Measurements from ENCODE around the gene NACC1. TPM values are rescaled to one million over a fixed set of nuclear protein-coding genes. Genes with fewer than 3 reads are reported as not detected.

Gene NACC1
- total and polyA plus RNA-seq, 2 of the 13 experiments (the other 11 are each of a cell fraction or from before 2014, with no cell fraction given) = 31.8 to 42.3 TPM

DNA sequence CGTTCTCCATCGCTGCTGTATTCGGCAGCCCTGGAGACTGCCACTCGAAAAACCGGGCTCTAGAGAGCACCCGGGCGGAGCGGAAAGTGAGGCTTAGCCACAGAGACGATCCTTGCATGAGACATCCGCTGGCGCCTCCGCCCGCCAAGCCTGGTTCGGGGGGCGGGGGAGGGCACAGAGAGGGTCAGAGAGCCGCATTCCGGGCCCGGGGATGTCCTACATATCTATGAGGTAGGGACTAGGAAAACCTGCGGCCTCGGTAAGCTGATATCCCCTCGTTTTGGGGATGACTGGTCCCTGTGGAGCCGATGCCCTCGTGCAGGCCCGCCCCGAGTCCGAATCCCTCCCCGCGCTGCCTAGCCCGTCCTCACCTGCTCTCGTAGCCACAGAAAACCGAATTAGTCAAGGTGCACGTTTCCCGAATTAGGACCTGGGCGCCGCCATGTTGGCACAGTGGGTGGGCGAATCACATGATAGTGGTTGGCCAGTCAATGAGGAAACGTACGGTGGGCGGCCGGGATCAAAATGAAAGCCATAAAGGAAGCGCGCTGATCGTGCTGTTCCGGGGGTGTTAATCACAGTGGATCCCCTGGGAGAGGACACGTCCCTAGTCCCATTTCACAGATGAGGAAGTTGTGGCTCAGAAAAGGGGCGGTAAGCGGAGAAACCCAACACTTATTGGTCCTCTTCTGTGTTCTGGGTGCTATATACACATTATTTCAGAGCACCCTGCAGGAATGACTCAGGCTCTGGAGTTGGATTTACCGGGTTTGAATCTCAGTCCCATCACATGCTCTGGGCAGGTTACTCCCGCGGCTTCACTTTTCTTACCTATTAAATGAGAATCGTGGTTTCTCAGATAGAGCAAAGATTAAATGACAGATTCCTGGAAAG is 1.5 kb upstream of the NACC1 start, which contains the start of gene TRMT1 (continued):
- no peak for TF ChIP-seq TCF7 (IDR thresholded peaks at IDR 0.05; ENCODE audit: low read depth)
- peak; percentile 99 for TF ChIP-seq YY1 (IDR thresholded peaks at IDR 0.05; ENCODE audit: insufficient read depth, insufficient replicate concordance, low read depth, low read length)
- TF ChIP-seq, protein P1, sequence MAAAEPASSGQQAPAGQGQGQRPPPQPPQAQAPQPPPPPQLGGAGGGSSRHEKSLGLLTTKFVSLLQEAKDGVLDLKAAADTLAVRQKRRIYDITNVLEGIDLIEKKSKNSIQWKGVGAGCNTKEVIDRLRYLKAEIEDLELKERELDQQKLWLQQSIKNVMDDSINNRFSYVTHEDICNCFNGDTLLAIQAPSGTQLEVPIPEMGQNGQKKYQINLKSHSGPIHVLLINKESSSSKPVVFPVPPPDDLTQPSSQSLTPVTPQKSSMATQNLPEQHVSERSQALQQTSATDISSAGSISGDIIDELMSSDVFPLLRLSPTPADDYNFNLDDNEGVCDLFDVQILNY (CRISPR knock-in tag; conservative IDR thresholded peaks at IDR 0.05) = 0 out of 2 replicates have a peak, but pooled peaks have one; percentile 22
- TF ChIP-seq MBD4 (IDR thresholded peaks at IDR 0.05; ENCODE audit: borderline replicate concordance, low read length) = no peak
- TF ChIP-seq JUNB (CRISPR knock-in tag; IDR thresholded peaks at IDR 0.05; ENCODE audit: borderline replicate concordance) = no peak
- peak; percentile 90 for TF ChIP-seq DMAP1 (CRISPR knock-in tag; IDR thresholded peaks at IDR 0.05)
- no peak; the same call in 1 of the 2 replicates for TF ChIP-seq WIZ (CRISPR knock-in tag; IDR thresholded peaks at IDR 0.05)
- TF ChIP-seq, protein P2, sequence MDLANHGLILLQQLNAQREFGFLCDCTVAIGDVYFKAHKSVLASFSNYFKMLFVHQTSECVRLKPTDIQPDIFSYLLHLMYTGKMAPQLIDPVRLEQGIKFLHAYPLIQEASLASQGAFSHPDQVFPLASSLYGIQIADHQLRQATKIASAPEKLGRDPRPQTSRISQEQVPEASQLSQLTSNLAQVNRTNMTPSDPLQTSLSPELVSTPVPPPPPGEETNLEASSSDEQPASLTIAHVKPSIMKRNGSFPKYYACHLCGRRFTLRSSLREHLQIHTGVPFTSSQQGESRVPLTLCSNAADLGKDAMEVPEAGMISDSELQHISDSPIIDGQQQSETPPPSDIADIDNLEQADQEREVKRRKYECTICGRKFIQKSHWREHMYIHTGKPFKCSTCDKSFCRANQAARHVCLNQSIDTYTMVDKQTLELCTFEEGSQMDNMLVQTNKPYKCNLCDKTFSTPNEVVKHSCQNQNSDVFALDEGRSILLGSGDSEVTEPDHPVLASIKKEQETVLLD (CRISPR knock-in tag; IDR thresholded peaks at IDR 0.05; ENCODE audit: low read depth) = no peak; the same call in 1 of the 2 replicates
- no peak for TF ChIP-seq TRIM24 (CRISPR knock-in tag; IDR thresholded peaks at IDR 0.05)
- TF ChIP-seq HDAC6 (IDR thresholded peaks at IDR 0.05; ENCODE audit: low read depth, low read length) = no peak
- TF ChIP-seq, protein P3, sequence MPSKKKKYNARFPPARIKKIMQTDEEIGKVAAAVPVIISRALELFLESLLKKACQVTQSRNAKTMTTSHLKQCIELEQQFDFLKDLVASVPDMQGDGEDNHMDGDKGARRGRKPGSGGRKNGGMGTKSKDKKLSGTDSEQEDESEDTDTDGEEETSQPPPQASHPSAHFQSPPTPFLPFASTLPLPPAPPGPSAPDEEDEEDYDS (CRISPR knock-in tag; IDR thresholded peaks at IDR 0.05) = no peak
- no peak for TF ChIP-seq ATF7 (IDR thresholded peaks at IDR 0.05)
- 0 out of 2 replicates have a peak, but pooled peaks have one; percentile 28 for TF ChIP-seq ATF7 (CRISPR knock-in tag; IDR thresholded peaks at IDR 0.05)
- TF ChIP-seq ZNF329 (CRISPR knock-in tag; IDR thresholded peaks at IDR 0.05; ENCODE audit: low read depth) = no peak
- no peak for TF ChIP-seq AGO2 (optimal IDR thresholded peaks at IDR 0.05; ENCODE audit: low read depth, low read length)
- no peak for TF ChIP-seq GABPA (IDR thresholded peaks at IDR 0.05; ENCODE audit: low read depth, low read length)
- peak; percentile 74 for TF ChIP-seq GABPA (CRISPR knock-in tag; IDR thresholded peaks at IDR 0.05; ENCODE audit: low read depth)
- 0 out of 2 replicates have a peak, but pooled peaks have one; percentile 31 for TF ChIP-seq REPIN1 (CRISPR knock-in tag; IDR thresholded peaks at IDR 0.05; ENCODE audit: borderline replicate concordance, low read depth)
- no peak for TF ChIP-seq ZNF552 (CRISPR knock-in tag; IDR thresholded peaks at IDR 0.05; ENCODE audit: borderline replicate concordance)
- TF ChIP-seq, protein P4, sequence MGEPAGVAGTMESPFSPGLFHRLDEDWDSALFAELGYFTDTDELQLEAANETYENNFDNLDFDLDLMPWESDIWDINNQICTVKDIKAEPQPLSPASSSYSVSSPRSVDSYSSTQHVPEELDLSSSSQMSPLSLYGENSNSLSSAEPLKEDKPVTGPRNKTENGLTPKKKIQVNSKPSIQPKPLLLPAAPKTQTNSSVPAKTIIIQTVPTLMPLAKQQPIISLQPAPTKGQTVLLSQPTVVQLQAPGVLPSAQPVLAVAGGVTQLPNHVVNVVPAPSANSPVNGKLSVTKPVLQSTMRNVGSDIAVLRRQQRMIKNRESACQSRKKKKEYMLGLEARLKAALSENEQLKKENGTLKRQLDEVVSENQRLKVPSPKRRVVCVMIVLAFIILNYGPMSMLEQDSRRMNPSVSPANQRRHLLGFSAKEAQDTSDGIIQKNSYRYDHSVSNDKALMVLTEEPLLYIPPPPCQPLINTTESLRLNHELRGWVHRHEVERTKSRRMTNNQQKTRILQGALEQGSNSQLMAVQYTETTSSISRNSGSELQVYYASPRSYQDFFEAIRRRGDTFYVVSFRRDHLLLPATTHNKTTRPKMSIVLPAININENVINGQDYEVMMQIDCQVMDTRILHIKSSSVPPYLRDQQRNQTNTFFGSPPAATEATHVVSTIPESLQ (CRISPR knock-in tag; conservative IDR thresholded peaks at IDR 0.05) = no peak
- peak; percentile 74; the same call in 1 of the 2 replicates for TF ChIP-seq ZNF335 (CRISPR knock-in tag; IDR thresholded peaks at IDR 0.05)
- no peak for TF ChIP-seq PAF1 (CRISPR knock-in tag; IDR thresholded peaks at IDR 0.05)
- TF ChIP-seq ZNF20 (CRISPR knock-in tag; IDR thresholded peaks at IDR 0.05) = no peak
- TF ChIP-seq MAFF (IDR thresholded peaks at IDR 0.05; ENCODE audit: low read depth, low read length) = peak; percentile 77
- no peak; the same call in 1 of the 2 replicates for TF ChIP-seq ZNF768 (CRISPR knock-in tag; IDR thresholded peaks at IDR 0.05)
- TF ChIP-seq ZNF382 (CRISPR knock-in tag; IDR thresholded peaks at IDR 0.05; ENCODE audit: borderline replicate concordance) = no peak
- peak; percentile 77 for TF ChIP-seq ZNF350 (CRISPR knock-in tag; IDR thresholded peaks at IDR 0.05; ENCODE audit: borderline replicate concordance, low read depth)

All from HepG2 (cell line).